ENCODE results near the gene TRIM54. TPM values are rescaled to one million over a fixed set of nuclear protein-coding genes. Genes with fewer than 3 reads are reported as not detected.
A peak's percentile ranks its signal among the peaks of the same experiment; 100 is the strongest.
"Not testable (repeated sequence)": the region's sequence is repeated elsewhere in the genome, so short reads cannot be mapped to it uniquely, and the experiment has no call there.

Gene TRIM54
- total RNA-seq, 1 donor from 2014 or later: 105 TPM

- no peak for DNase-seq (ENCODE audit: low read depth)
These were observed 25.3 kb upstream of the TRIM54 start for GRCh38 chr2:27256855-27257454.

GRCh38 chr2:27258051-27258450 is 24.2 kb upstream of the TRIM54 start:
- DNase-seq (ENCODE audit: low read depth): no peak

GRCh38 chr2:27261241-27261925 is 20.8 kb upstream of the TRIM54 start:
- DNase-seq (ENCODE audit: low read depth): no peak

GRCh38 chr2:27261926-27262298 is 20.3 kb upstream of the TRIM54 start:
- no peak for DNase-seq (ENCODE audit: low read depth)

- DNase-seq (ENCODE audit: low read depth): peak; percentile 36
These were observed 19.6 kb upstream of the TRIM54 start, which contains the start of gene SLC30A3 for GRCh38 chr2:27262379-27263286. Gene SLC30A3 (minus strand): TSS chr2:27263047. CDS start chr2:27262906, 141 bp downstream.

GRCh38 chr2:27263287-27264252 is 18.7 kb upstream of the TRIM54 start:
- DNase-seq (ENCODE audit: low read depth): no peak

GRCh38 chr2:27264253-27264752 is 17.9 kb upstream of the TRIM54 start:
- no peak for DNase-seq (ENCODE audit: low read depth)

- DNase-seq (ENCODE audit: low read depth): peak; percentile 72
These were observed 17.3 kb upstream of the TRIM54 start for GRCh38 chr2:27264753-27265535.

- no peak for DNase-seq (ENCODE audit: low read depth)
These were observed 16.7 kb upstream of the TRIM54 start for GRCh38 chr2:27265536-27265870.

- not testable (repeated sequence) for DNase-seq (ENCODE audit: low read depth)
These were observed 13.9 kb upstream of the TRIM54 start for GRCh38 chr2:27268296-27268695.

- DNase-seq (ENCODE audit: low read depth): no peak
These were observed 12.1 kb upstream of the TRIM54 start for GRCh38 chr2:27270131-27270530.

GRCh38 chr2:27270670-27271069 is 11.6 kb upstream of the TRIM54 start:
- no peak for DNase-seq (ENCODE audit: low read depth)

- DNase-seq (ENCODE audit: low read depth): no peak
These were observed 10.4 kb upstream of the TRIM54 start for GRCh38 chr2:27271631-27272340.

- DNase-seq (ENCODE audit: low read depth): not testable (repeated sequence)
These were observed 9.4 kb upstream of the TRIM54 start for GRCh38 chr2:27272537-27273522.

GRCh38 chr2:27275211-27276150 is 6.7 kb upstream of the TRIM54 start, which contains the start of gene DNAJC5G:
Gene DNAJC5G (plus strand): TSS chr2:27275433. CDS start chr2:27276729, 1,296 bp downstream.
- no peak for DNase-seq (ENCODE audit: low read depth)

GRCh38 chr2:27278010-27278409 is 4.2 kb upstream of the TRIM54 start:
- DNase-seq (ENCODE audit: low read depth): no peak

- DNase-seq (ENCODE audit: low read depth): peak; percentile 30
These were observed 1.4 kb upstream of the TRIM54 start for GRCh38 chr2:27280826-27281225.
